Caki2 (cell line): ENCODE results near the gene TSPAN18. TPM values are rescaled to one million over a fixed set of nuclear protein-coding genes. Genes with fewer than 3 reads are reported as not detected.
A peak's percentile ranks its signal among the peaks of the same experiment; 100 is the strongest.

Source experiments
- DNase-seq: peaks from one replicate; pipeline ENCODE4 v3.0.0-alpha.2; 2015; ENCODE audit warnings: low read depth
- in situ Hi-C: cut with HindIII; loops from 2 replicates; pipeline ENCODE4 v1.10.0; 2016; ENCODE audit warnings: low sequenced_read_pairs, low pct_unique_long_range_greater_than_20kb, mixed read lengths
- total RNA-seq: library from RNA; depleted of rRNA; stranded (reverse); fragments of >200 nt; shearing (Covaris generic); gene quantifications from 2 replicates; pipeline ENCODE4 v1.2.3, GENCODE V29; 2014; ENCODE audit warnings: low replicate concordance

TSPAN18 gene
- total RNA-seq, 1 experiment from 2014 or later, result not detected

- in situ Hi-C loops, result no loop called here
- DNase-seq, result no peak
These were observed 176.8 kb downstream of the TSPAN18 start for GRCh38 chr11:44903518-44903917.

GRCh38 chr11:44904261-44905020 is 177.7 kb downstream of the TSPAN18 start:
- DNase-seq, result no peak
- in situ Hi-C loops, result no loop called here

- no peak for DNase-seq
- in situ Hi-C loops, result no loop called here
These were observed 178.5 kb downstream of the TSPAN18 start for GRCh38 chr11:44905131-44905866.

- no peak for DNase-seq
- in situ Hi-C loops, result no loop called here
These were observed 179.9 kb downstream of the TSPAN18 start for GRCh38 chr11:44906649-44907048.

GRCh38 chr11:44909557-44909956 is 182.8 kb downstream of the TSPAN18 start:
- in situ Hi-C loops, result no loop called here
- DNase-seq, result no peak

GRCh38 chr11:44910591-44910990 is 183.8 kb downstream of the TSPAN18 start:
- no peak for DNase-seq
- in situ Hi-C loops, result no loop called here

GRCh38 chr11:44911029-44911814 is 184.5 kb downstream of the TSPAN18 start:
- DNase-seq, result peak; percentile 55
- in situ Hi-C loops, result no loop called here

- DNase-seq, result no peak
- in situ Hi-C loops, result no loop called here
These were observed 185.7 kb downstream of the TSPAN18 start for GRCh38 chr11:44912270-44912987.

GRCh38 chr11:44913502-44913901 is 186.7 kb downstream of the TSPAN18 start:
- DNase-seq, result no peak
- in situ Hi-C loops, result no loop called here

GRCh38 chr11:44914105-44914504 is 187.3 kb downstream of the TSPAN18 start:
- in situ Hi-C loops, result no loop called here
- DNase-seq, result no peak

GRCh38 chr11:44915004-44915403 is 188.2 kb downstream of the TSPAN18 start:
- in situ Hi-C loops, result no loop called here
- no peak for DNase-seq

GRCh38 chr11:44915621-44916020 is 188.9 kb downstream of the TSPAN18 start:
- DNase-seq, result no peak
- in situ Hi-C loops, result no loop called here

GRCh38 chr11:44916331-44916730 is 189.6 kb downstream of the TSPAN18 start:
- in situ Hi-C loops, result no loop called here
- DNase-seq, result no peak

- in situ Hi-C loops, result no loop called here
- DNase-seq, result peak; percentile 43
These were observed 190.1 kb downstream of the TSPAN18 start for GRCh38 chr11:44916801-44917385.

GRCh38 chr11:44917741-44918140 is 191.0 kb downstream of the TSPAN18 start:
- no peak for DNase-seq
- in situ Hi-C loops, result no loop called here

GRCh38 chr11:44920451-44920850 is 193.7 kb downstream of the TSPAN18 start:
- DNase-seq, result no peak
- in situ Hi-C loops, result no loop called here

- in situ Hi-C loops, result no loop called here
- DNase-seq, result no peak
These were observed 196.4 kb downstream of the TSPAN18 start for GRCh38 chr11:44923115-44923514.

- in situ Hi-C loops, result no loop called here
These were observed 197.0 kb downstream of the TSPAN18 start for GRCh38 chr11:44923806-44924205.

More at GRCh38 chr11:44923806-44924205, 197.0 kb downstream of the TSPAN18 start:
- no peak for DNase-seq
